ENCODE data around the gene PCYT2. TPM values are rescaled to one million over a fixed set of nuclear protein-coding genes. Genes with fewer than 3 reads are reported as not detected.

PCYT2 gene
- total RNA-seq, 4 donors from 2014 or later = 36.0 to 64.9 (median 46.6) TPM

GRCh38 chr17:81909966-81910839, 996 bp downstream of the PCYT2 start:
- TF ChIP-seq CTCF (IDR thresholded peaks at IDR 0.05) (no peak), EP300 (IDR thresholded peaks at IDR 0.05) (no peak), POLR2A (IDR thresholded peaks at IDR 0.05) (no peak)
- H3K9me3 ChIP-seq = no peaks in the 10 kb centered on the region
- H3K4me1 ChIP-seq = peaks cover 0 to 24% (median 15%) of the 10 kb centered on the region in 4 donors
- DNase-seq (ENCODE audit: low spot score in 2 of 2) = no peak
- WGBS, 2 donors = 37 to 45% methylated on average over 17 to 23 of the region's 23 CpGs
- H3K36me3 ChIP-seq = peaks cover 0 to 77% (median 11%) of the 10 kb centered on the region in 3 donors
- H3K27me3 ChIP-seq = no peaks in the 10 kb centered on the region
- peak overlapping the region; percentile 71 to 89 (median 77) for H3K4me3 ChIP-seq
- H3K27ac ChIP-seq = peak overlapping the region; percentile 50 to 84 (median 78)

GRCh38 chr17:81909231-81909630, 2.0 kb downstream of the PCYT2 start:
- no peak for TF ChIP-seq POLR2A (IDR thresholded peaks at IDR 0.05)
- TF ChIP-seq EP300 (IDR thresholded peaks at IDR 0.05) = no peak
- TF ChIP-seq CTCF (IDR thresholded peaks at IDR 0.05) = no peak
- DNase-seq (ENCODE audit: low spot score in 2 of 2) = no peak
- Histone ChIP-seq H3K4me1 (peaks cover 0 to 24% (median 15%) of the 10 kb centered on the region in 4 donors), H3K4me3 (no peak overlapping the region), H3K36me3 (peaks cover 0 to 77% (median 1%) of the 10 kb centered on the region in 3 donors), H3K27me3 (no peaks in the 10 kb centered on the region), H3K9me3 (no peaks in the 10 kb centered on the region), H3K27ac (no peak overlapping the region)
- WGBS, 2 donors = 92 to 93% methylated on average over 9 to 12 of the region's 12 CpGs

GRCh38 chr17:81908793-81909192, 2.4 kb downstream of the PCYT2 start:
- no peak overlapping the region for H3K27ac ChIP-seq
- no peak for TF ChIP-seq EP300 (IDR thresholded peaks at IDR 0.05)
- TF ChIP-seq CTCF (IDR thresholded peaks at IDR 0.05) = no peak
- no peak for TF ChIP-seq POLR2A (IDR thresholded peaks at IDR 0.05)
- peaks cover 0 to 77% (median 0%) of the 10 kb centered on the region in 3 donors for H3K36me3 ChIP-seq
- no peak overlapping the region for H3K4me3 ChIP-seq
- no peaks in the 10 kb centered on the region for H3K9me3 ChIP-seq
- H3K27me3 ChIP-seq = no peaks in the 10 kb centered on the region
- DNase-seq (ENCODE audit: low spot score in 2 of 2) = no peak
- peaks cover 0 to 24% (median 15%) of the 10 kb centered on the region in 4 donors for H3K4me1 ChIP-seq
- WGBS, 2 donors = 91 to 94% methylated on average over 7 to 9 of the region's 11 CpGs

- Histone ChIP-seq H3K4me3 (no peak overlapping the region), H3K4me1 (peaks cover 0 to 30% (median 19%) of the 10 kb centered on the region in 4 donors), H3K27me3 (peaks cover 0 to 2% of the 10 kb centered on the region in 2 donors), H3K9me3 (no peaks in the 10 kb centered on the region), H3K27ac (no peak overlapping the region), H3K36me3 (peaks cover 0 to 68% (median 0%) of the 10 kb centered on the region in 3 donors)
- no peak for TF ChIP-seq CTCF (IDR thresholded peaks at IDR 0.05)
- 91 to 94% methylated on average over 16 to 17 of the region's 26 CpGs for whole genome bisulfite sequencing, 2 donors
- DNase-seq (ENCODE audit: low spot score in 2 of 2) = no peak
These were observed 3.7 kb downstream of the PCYT2 start for GRCh38 chr17:81907219-81908145.
